Right lobe of liver (tissue), 4 donors: ENCODE measurements around the gene SPAG6.

Experiments used
- CTCF ChIP-seq, 4 donors: fragments of 200-600 bp in 3 of 4; fragments of 450-650 bp in 1 of 4; IDR thresholded peaks; one replicate each; pipeline versions ENCODE4 v1.5.1 to v1.8.0; 2016 to 2022; ENCODE audit warnings: antibody characterized with exemption in 4 of 4, mild to moderate bottlenecking in 2 of 4
- POLR2A ChIP-seq: fragments of 450-650 bp; IDR thresholded peaks from one replicate; pipeline ENCODE4 v1.6.1; 2017; ENCODE audit warnings: antibody characterized with exemption, mild to moderate bottlenecking
- donor health status: DM: no; HTN: no; CAD: no.
- donor health status: DM: no; HTN: no; CAD: no.
- donor health status: DM: no; HTN: yes; CAD: no.

GRCh38 chr10:22434521-22434920 is 89.2 kb downstream of the SPAG6 start:
- TF ChIP-seq CTCF (IDR thresholded peaks at IDR 0.05) (no peak), POLR2A (no peak)
